Upper lobe of left lung (tissue), 4 donors: Measurements from ENCODE around the gene CDC14A.

Source experiments
- POLR2A ChIP-seq, 4 donors: fragments of 450-650 bp; IDR thresholded peaks; one replicate each; pipeline ENCODE4 v1.5.1; 2016 to 2017; ENCODE audit warnings: antibody characterized with exemption in 4 of 4, mild to moderate bottlenecking in 2 of 4
- TF ChIP-seq, protein P1 (sequence below), 6 experiments: fragments of 450-650 bp in 4 of 6; fragments of 200-600 bp in 2 of 6; sonication (generic) in 2 of 6; IDR thresholded peaks; one replicate each; pipeline ENCODE4 v1.5.1; 2016 to 2019; ENCODE audit warnings: antibody characterized with exemption in 6 of 6

DNA sequence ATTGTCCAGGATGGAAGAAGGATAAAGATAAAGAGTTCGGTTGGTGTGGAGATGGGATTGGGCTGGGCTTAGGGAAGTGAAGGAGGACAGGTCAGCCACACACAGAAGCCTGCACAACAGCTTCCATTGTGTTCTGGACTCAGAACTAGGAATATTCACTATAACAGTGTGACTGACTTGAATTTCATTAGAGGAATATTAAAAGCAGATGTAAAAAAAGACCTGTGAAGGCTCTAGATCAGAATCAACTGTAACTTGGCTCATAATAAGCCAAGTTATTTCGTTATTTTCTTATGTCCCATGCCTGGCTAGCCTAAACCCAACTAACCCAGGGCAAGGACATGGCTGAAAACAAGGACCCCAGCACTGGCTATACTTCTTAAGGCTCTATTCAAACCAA, 129.0 kb downstream of the CDC14A start:
- TF ChIP-seq, protein P1, sequence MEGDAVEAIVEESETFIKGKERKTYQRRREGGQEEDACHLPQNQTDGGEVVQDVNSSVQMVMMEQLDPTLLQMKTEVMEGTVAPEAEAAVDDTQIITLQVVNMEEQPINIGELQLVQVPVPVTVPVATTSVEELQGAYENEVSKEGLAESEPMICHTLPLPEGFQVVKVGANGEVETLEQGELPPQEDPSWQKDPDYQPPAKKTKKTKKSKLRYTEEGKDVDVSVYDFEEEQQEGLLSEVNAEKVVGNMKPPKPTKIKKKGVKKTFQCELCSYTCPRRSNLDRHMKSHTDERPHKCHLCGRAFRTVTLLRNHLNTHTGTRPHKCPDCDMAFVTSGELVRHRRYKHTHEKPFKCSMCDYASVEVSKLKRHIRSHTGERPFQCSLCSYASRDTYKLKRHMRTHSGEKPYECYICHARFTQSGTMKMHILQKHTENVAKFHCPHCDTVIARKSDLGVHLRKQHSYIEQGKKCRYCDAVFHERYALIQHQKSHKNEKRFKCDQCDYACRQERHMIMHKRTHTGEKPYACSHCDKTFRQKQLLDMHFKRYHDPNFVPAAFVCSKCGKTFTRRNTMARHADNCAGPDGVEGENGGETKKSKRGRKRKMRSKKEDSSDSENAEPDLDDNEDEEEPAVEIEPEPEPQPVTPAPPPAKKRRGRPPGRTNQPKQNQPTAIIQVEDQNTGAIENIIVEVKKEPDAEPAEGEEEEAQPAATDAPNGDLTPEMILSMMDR (IDR thresholded peaks at IDR 0.05), result no peak
- no peak for TF ChIP-seq POLR2A (IDR thresholded peaks at IDR 0.05)
